Renal cortical epithelial cell (primary cell): ENCODE data around the gene LRP8. TPM values are rescaled to one million over a fixed set of nuclear protein-coding genes. Genes with fewer than 3 reads are reported as not detected.
A peak's percentile ranks its signal among the peaks of the same experiment; 100 is the strongest.

ENCODE experiments used
- DNase-seq: peaks from one replicate; pipeline ENCODE4 v3.0.0-alpha.2; 2011; ENCODE audit warnings: low read depth
- total RNA-seq: library from RNA; depleted of rRNA; stranded (reverse); fragments of >200 nt; gene quantifications from 2 replicates; pipeline ENCODE4 v1.2.3, GENCODE V29; 2014

LRP8 gene
- total RNA-seq, 1 donor from 2014 or later = 2.9 TPM

- no peak for DNase-seq
Measured at GRCh38 chr1:53305650-53306049, 22.2 kb downstream of the LRP8 start.

GRCh38 chr1:53304527-53304926 is 23.3 kb downstream of the LRP8 start:
- no peak for DNase-seq

GRCh38 chr1:53303726-53304515 is 23.9 kb downstream of the LRP8 start:
- DNase-seq = peak; percentile 41

GRCh38 chr1:53303243-53303642 is 24.6 kb downstream of the LRP8 start:
- DNase-seq = no peak

GRCh38 chr1:53299233-53299632 is 28.6 kb downstream of the LRP8 start:
- DNase-seq = no peak

GRCh38 chr1:53298045-53298637 is 29.7 kb downstream of the LRP8 start:
- DNase-seq = no peak

- DNase-seq = no peak
Measured at GRCh38 chr1:53297195-53297594, 30.7 kb downstream of the LRP8 start.

GRCh38 chr1:53296117-53296749 is 31.6 kb downstream of the LRP8 start:
- no peak for DNase-seq

GRCh38 chr1:53295726-53296116 is 32.1 kb downstream of the LRP8 start:
- DNase-seq = no peak

GRCh38 chr1:53295295-53295694 is 32.6 kb downstream of the LRP8 start:
- DNase-seq = no peak

GRCh38 chr1:53294567-53294966 is 33.3 kb downstream of the LRP8 start:
- DNase-seq = peak; percentile 49

- DNase-seq = no peak
Measured at GRCh38 chr1:53294061-53294460, 33.8 kb downstream of the LRP8 start.

GRCh38 chr1:53293123-53293522 is 34.7 kb downstream of the LRP8 start:
- DNase-seq = no peak

- no peak for DNase-seq
Measured at GRCh38 chr1:53292690-53293089, 35.2 kb downstream of the LRP8 start.

- no peak for DNase-seq
Measured at GRCh38 chr1:53291574-53291973, 36.3 kb downstream of the LRP8 start.

- no peak for DNase-seq
Measured at GRCh38 chr1:53288790-53289429, 39.0 kb downstream of the LRP8 start.

GRCh38 chr1:53288002-53288789 is 39.7 kb downstream of the LRP8 start:
- no peak for DNase-seq

- peak; percentile 23 for DNase-seq
Measured at GRCh38 chr1:53286955-53287354, 40.9 kb downstream of the LRP8 start.

GRCh38 chr1:53285969-53286760 is 41.7 kb downstream of the LRP8 start:
- DNase-seq = no peak

- no peak for DNase-seq
Measured at GRCh38 chr1:53285546-53285945, 42.3 kb downstream of the LRP8 start.
